Loucy (cell line): ENCODE data around the gene OSR1.

Experiments used
- EZH2phosphoT487 ChIP-seq: fragments of 200-600 bp; IDR thresholded peaks from 2 replicates; pipeline ENCODE4 v1.6.1; 2018; ENCODE audit warnings: antibody characterized with exemption, mild to moderate bottlenecking, moderate library complexity, borderline replicate concordance
- TF ChIP-seq, protein P1 (sequence below): fragments of 200-600 bp; sonication (generic); conservative IDR thresholded peaks from 2 replicates; pipeline ENCODE4 v1.5.1; 2014; ENCODE audit warnings: mild to moderate bottlenecking, antibody characterized with exemption, low read length

DNA sequence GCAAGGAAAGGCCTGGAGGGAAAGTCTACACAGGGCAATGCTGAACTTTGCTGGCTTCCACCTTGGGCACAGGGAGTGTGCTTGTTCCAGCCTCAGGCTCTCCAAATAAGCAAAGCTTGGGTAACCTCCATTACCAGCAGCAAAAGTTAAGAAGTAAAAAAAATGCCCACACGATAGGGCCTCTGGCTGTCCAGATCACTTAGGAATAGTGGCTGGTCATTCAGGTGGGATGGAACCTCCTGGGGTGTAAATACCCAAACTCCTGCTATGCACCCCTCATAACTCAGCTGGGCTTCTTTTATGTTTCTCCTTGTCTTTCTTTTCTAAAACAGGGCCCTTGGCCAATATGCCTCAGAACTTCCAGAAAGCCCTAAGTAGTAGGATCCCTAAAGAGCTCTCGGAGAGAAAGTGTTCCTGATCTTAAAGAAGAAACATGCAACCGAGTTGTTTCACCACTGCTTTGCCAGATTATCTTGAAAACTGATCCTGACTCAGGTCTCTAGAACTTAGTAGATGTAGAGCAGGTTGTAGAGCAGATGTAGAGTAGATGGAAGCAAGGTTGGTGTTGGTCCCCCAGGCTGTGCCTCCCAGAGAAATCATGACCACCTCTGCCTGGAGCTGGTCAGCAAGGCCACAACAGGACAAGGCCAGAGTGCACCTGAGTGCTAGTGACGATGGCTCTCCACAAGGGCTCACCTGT, 2.0 kb upstream of the OSR1 start:
- TF ChIP-seq, protein P1, sequence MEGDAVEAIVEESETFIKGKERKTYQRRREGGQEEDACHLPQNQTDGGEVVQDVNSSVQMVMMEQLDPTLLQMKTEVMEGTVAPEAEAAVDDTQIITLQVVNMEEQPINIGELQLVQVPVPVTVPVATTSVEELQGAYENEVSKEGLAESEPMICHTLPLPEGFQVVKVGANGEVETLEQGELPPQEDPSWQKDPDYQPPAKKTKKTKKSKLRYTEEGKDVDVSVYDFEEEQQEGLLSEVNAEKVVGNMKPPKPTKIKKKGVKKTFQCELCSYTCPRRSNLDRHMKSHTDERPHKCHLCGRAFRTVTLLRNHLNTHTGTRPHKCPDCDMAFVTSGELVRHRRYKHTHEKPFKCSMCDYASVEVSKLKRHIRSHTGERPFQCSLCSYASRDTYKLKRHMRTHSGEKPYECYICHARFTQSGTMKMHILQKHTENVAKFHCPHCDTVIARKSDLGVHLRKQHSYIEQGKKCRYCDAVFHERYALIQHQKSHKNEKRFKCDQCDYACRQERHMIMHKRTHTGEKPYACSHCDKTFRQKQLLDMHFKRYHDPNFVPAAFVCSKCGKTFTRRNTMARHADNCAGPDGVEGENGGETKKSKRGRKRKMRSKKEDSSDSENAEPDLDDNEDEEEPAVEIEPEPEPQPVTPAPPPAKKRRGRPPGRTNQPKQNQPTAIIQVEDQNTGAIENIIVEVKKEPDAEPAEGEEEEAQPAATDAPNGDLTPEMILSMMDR, result no peak
- no peak for TF ChIP-seq EZH2phosphoT487
